DND-41 (cell line): ENCODE data around the gene MOV10L1.

Experiments used
- EZH2 ChIP-seq: IDR thresholded peaks from 3 replicates; pipeline ENCODE4 v1.6.1; 2012; ENCODE audit warnings: borderline replicate concordance, low read depth, mild to moderate bottlenecking, moderate library complexity, low read length, inconsistent platforms; ENCODE audit not compliant: severe bottlenecking
- TF ChIP-seq, protein P1 (sequence below): IDR thresholded peaks from 2 replicates; pipeline ENCODE4 v1.5.1; 2012; ENCODE audit warnings: borderline replicate concordance, low read length, moderate library complexity, mild to moderate bottlenecking; ENCODE audit not compliant: poor library complexity, severe bottlenecking; ENCODE audit errors: extremely low read depth

DNA sequence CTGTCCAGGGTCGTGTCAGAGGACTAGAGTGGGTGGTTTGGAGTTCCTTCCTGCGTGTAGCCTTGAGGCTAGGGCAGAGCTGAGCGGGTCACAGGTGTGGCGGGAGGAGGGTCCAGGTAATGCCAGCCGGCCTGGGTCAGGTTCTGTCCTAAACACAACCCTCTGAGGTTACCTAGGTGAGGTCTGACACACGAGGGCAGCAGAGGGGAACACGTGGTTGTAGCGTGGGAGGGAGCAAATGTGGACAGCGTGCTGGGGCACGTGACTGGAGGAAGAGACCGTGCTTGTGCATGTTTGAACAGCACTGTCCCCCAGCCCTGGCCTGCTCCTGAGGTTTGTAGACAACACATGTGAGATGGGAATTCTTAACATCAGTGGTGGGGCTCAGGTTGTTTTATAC lies 13.1 kb downstream of the MOV10L1 start:
- TF ChIP-seq, protein P1, sequence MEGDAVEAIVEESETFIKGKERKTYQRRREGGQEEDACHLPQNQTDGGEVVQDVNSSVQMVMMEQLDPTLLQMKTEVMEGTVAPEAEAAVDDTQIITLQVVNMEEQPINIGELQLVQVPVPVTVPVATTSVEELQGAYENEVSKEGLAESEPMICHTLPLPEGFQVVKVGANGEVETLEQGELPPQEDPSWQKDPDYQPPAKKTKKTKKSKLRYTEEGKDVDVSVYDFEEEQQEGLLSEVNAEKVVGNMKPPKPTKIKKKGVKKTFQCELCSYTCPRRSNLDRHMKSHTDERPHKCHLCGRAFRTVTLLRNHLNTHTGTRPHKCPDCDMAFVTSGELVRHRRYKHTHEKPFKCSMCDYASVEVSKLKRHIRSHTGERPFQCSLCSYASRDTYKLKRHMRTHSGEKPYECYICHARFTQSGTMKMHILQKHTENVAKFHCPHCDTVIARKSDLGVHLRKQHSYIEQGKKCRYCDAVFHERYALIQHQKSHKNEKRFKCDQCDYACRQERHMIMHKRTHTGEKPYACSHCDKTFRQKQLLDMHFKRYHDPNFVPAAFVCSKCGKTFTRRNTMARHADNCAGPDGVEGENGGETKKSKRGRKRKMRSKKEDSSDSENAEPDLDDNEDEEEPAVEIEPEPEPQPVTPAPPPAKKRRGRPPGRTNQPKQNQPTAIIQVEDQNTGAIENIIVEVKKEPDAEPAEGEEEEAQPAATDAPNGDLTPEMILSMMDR, result no peak
- no peak for TF ChIP-seq EZH2
